HG02943 (cell line): ENCODE results near the gene JAGN1.
A peak's percentile ranks its signal among the peaks of the same experiment; 100 is the strongest.
"Not testable (repeated sequence)": the region's sequence is repeated elsewhere in the genome, so short reads cannot be mapped to it uniquely, and the experiment has no call there.

Source experiments
- ATAC-seq: cut with Tn5 transposase; IDR thresholded peaks from one replicate; pipeline ENCODE4 v1.9.1; 2021; ENCODE audit warnings: mild to moderate bottlenecking, low read depth, moderate library complexity; ENCODE audit not compliant: unreplicated experiment

Gene JAGN1

GRCh38 chr3:9890249-9891071, at the start of gene JAGN1:
JAGN1 (plus strand) TSS chr3:9890610; CDS start chr3:9890723, 113 bp downstream.
- ATAC-seq: peak; percentile 85

GRCh38 chr3:9841015-9841414, 49.4 kb upstream of the JAGN1 start:
- no peak for ATAC-seq

GRCh38 chr3:9843715-9844438, 46.5 kb upstream of the JAGN1 start, which contains the start of gene RPUSD3:
RPUSD3 (minus strand) TSS chr3:9844008; CDS start chr3:9843990, 18 bp downstream.
- ATAC-seq: peak; percentile 92

GRCh38 chr3:9846231-9846630, 44.2 kb upstream of the JAGN1 start:
- ATAC-seq: no peak

- ATAC-seq: no peak
Measured at GRCh38 chr3:9846931-9847488, 43.4 kb upstream of the JAGN1 start.

GRCh38 chr3:9847870-9848269, 42.5 kb upstream of the JAGN1 start:
- ATAC-seq: not testable (repeated sequence)

- not testable (repeated sequence) for ATAC-seq
Measured at GRCh38 chr3:9848860-9849259, 41.5 kb upstream of the JAGN1 start.

- ATAC-seq: not testable (repeated sequence)
Measured at GRCh38 chr3:9851383-9851782, 39.0 kb upstream of the JAGN1 start.

- not testable (repeated sequence) for ATAC-seq
Measured at GRCh38 chr3:9851926-9852325, 38.5 kb upstream of the JAGN1 start.

- no peak for ATAC-seq
Measured at GRCh38 chr3:9852528-9852927, 37.9 kb upstream of the JAGN1 start.

- ATAC-seq: not testable (repeated sequence)
Measured at GRCh38 chr3:9854291-9854940, 36.0 kb upstream of the JAGN1 start.

- ATAC-seq: no peak
Measured at GRCh38 chr3:9855594-9855993, 34.8 kb upstream of the JAGN1 start.

- ATAC-seq: no peak
Measured at GRCh38 chr3:9859530-9860025, 30.8 kb upstream of the JAGN1 start.

GRCh38 chr3:9861201-9861600, 29.2 kb upstream of the JAGN1 start:
- no peak for ATAC-seq

GRCh38 chr3:9861626-9862130, 28.7 kb upstream of the JAGN1 start:
- no peak for ATAC-seq

GRCh38 chr3:9862391-9863057, 27.9 kb upstream of the JAGN1 start:
- ATAC-seq: no peak

- no peak for ATAC-seq
Measured at GRCh38 chr3:9863058-9863772, 27.2 kb upstream of the JAGN1 start.

- no peak for ATAC-seq
Measured at GRCh38 chr3:9864200-9864927, 26.0 kb upstream of the JAGN1 start.
